ENCODE measurements around the gene N4BP2L1.

- TF ChIP-seq REST (IDR thresholded peaks at IDR 0.05; ENCODE audit: low read depth, low read length), result no peak
- no peak for TF ChIP-seq NFIC (IDR thresholded peaks at IDR 0.05; ENCODE audit: borderline replicate concordance)
Observed at GRCh38 chr13:32376642-32377415, 51.1 kb downstream of the N4BP2L1 start.

Measured in SK-N-SH (cell line).